Muscle layer of duodenum (tissue), 2 donors: Measurements from ENCODE around the gene ENO1.
"Not testable (repeated sequence)": the region's sequence is repeated elsewhere in the genome, so short reads cannot be mapped to it uniquely, and the experiment has no call there.

Experiments used
- H3K27ac ChIP-seq: one replicate; pipeline ENCODE4 v1.7.0; 2013; ENCODE audit warnings: mild to moderate bottlenecking, low read length
- H3K27me3 ChIP-seq: one replicate; pipeline ENCODE4 v1.7.0; 2013; ENCODE audit warnings: low read depth, mild to moderate bottlenecking, control low read depth, low read length
- H3K36me3 ChIP-seq, 2 donors: one replicate each; pipeline ENCODE4 v1.7.0; 2013; ENCODE audit warnings: low read length in 2 of 2, control low read depth in 1 of 2, mild to moderate bottlenecking in 1 of 2; ENCODE audit not compliant: insufficient read depth in 2 of 2, control insufficient read depth in 1 of 2
- H3K4me1 ChIP-seq, 2 donors: one replicate each; pipeline ENCODE4 v1.7.0; 2013; ENCODE audit warnings: low read length in 2 of 2, mild to moderate bottlenecking in 2 of 2, control low read depth in 1 of 2, moderate library complexity in 1 of 2; ENCODE audit not compliant: insufficient read depth in 2 of 2, control insufficient read depth in 1 of 2
- H3K4me3 ChIP-seq, 2 donors: one replicate each; pipeline ENCODE4 v1.7.0; 2013; ENCODE audit warnings: low read length in 2 of 2, low read depth in 1 of 2, mild to moderate bottlenecking in 1 of 2
- H3K9me3 ChIP-seq, 2 donors: one replicate each; pipeline ENCODE4 v1.7.0; 2013; ENCODE audit warnings: low read length in 2 of 2, control low read depth in 1 of 2, mild to moderate bottlenecking in 1 of 2; ENCODE audit not compliant: control insufficient read depth in 1 of 2
- donor health status: healthy.

Gene ENO1

GRCh38 chr1:8910331-8910730 lies 31.8 kb upstream of the ENO1 start:
- no peak overlapping the region for H3K27ac ChIP-seq
- H3K4me3 ChIP-seq, result no peak overlapping the region
- H3K4me1 ChIP-seq, result no peaks in the 10 kb centered on the region

GRCh38 chr1:8908388-8909151 lies 30.1 kb upstream of the ENO1 start:
- no peak overlapping the region for H3K27ac ChIP-seq
- no peak overlapping the region for H3K4me3 ChIP-seq
- no peaks in the 10 kb centered on the region for H3K36me3 ChIP-seq
- H3K9me3 ChIP-seq, result no peaks in the 10 kb centered on the region
- H3K4me1 ChIP-seq, result peaks cover 0 to 4% of the 10 kb centered on the region in 2 donors
- no peaks in the 10 kb centered on the region for H3K27me3 ChIP-seq

More at GRCh38 chr1:8910331-8910730, 31.8 kb upstream of the ENO1 start:
- H3K27me3 ChIP-seq, result no peaks in the 10 kb centered on the region
- H3K9me3 ChIP-seq, result no peaks in the 10 kb centered on the region
- no peaks in the 10 kb centered on the region for H3K36me3 ChIP-seq

GRCh38 chr1:8905582-8906191 lies 27.2 kb upstream of the ENO1 start:
- peaks cover 0 to 6% of the 10 kb centered on the region in 2 donors for H3K4me1 ChIP-seq
- peak overlapping the region; percentile 21 for H3K27ac ChIP-seq
- no peaks in the 10 kb centered on the region for H3K9me3 ChIP-seq
- H3K4me3 ChIP-seq, result no peak overlapping the region
- no peaks in the 10 kb centered on the region for H3K27me3 ChIP-seq
- H3K36me3 ChIP-seq, result no peaks in the 10 kb centered on the region

GRCh38 chr1:8903908-8904650 lies 25.6 kb upstream of the ENO1 start:
- Histone ChIP-seq H3K27me3 (no peaks in the 10 kb centered on the region), H3K4me1 (peaks cover 0 to 6% of the 10 kb centered on the region in 2 donors), H3K9me3 (no peaks in the 10 kb centered on the region), H3K4me3 (no peak overlapping the region), H3K36me3 (no peaks in the 10 kb centered on the region), H3K27ac (no peak overlapping the region)

GRCh38 chr1:8903410-8903809 lies 24.9 kb upstream of the ENO1 start:
- Histone ChIP-seq H3K27me3 (no peaks in the 10 kb centered on the region), H3K9me3 (no peaks in the 10 kb centered on the region), H3K36me3 (no peaks in the 10 kb centered on the region), H3K27ac (no peak overlapping the region), H3K4me1 (peaks cover 0 to 6% of the 10 kb centered on the region in 2 donors), H3K4me3 (no peak overlapping the region)

GRCh38 chr1:8902765-8903164 lies 24.3 kb upstream of the ENO1 start:
- Histone ChIP-seq H3K27me3 (no peaks in the 10 kb centered on the region), H3K9me3 (no peaks in the 10 kb centered on the region), H3K4me3 (no peak overlapping the region), H3K36me3 (no peaks in the 10 kb centered on the region), H3K4me1 (peaks cover 0 to 6% of the 10 kb centered on the region in 2 donors), H3K27ac (no peak overlapping the region)

GRCh38 chr1:8900684-8901083 lies 22.2 kb upstream of the ENO1 start:
- not testable (repeated sequence) for H3K9me3 ChIP-seq, H3K27ac ChIP-seq

GRCh38 chr1:8899046-8899445 lies 20.6 kb upstream of the ENO1 start:
- H3K4me1 ChIP-seq, result peaks cover 0 to 6% of the 10 kb centered on the region in 2 donors
- no peaks in the 10 kb centered on the region for H3K9me3 ChIP-seq
- H3K36me3 ChIP-seq, result no peaks in the 10 kb centered on the region
- H3K27me3 ChIP-seq, result no peaks in the 10 kb centered on the region
- H3K27ac ChIP-seq, result no peak overlapping the region
- H3K4me3 ChIP-seq, result no peak overlapping the region

More at GRCh38 chr1:8900684-8901083, 22.2 kb upstream of the ENO1 start:
- H3K36me3 ChIP-seq, H3K4me1 ChIP-seq, H3K4me3 ChIP-seq, H3K27me3 ChIP-seq: not testable (repeated sequence)

- not testable (repeated sequence) for H3K27me3 ChIP-seq, H3K27ac ChIP-seq, H3K4me1 ChIP-seq, H3K36me3 ChIP-seq, H3K4me3 ChIP-seq, H3K9me3 ChIP-seq
These were observed 19.9 kb upstream of the ENO1 start for GRCh38 chr1:8898418-8898817.

- not testable (repeated sequence) for H3K4me1 ChIP-seq, H3K27ac ChIP-seq
These were observed 19.0 kb upstream of the ENO1 start for GRCh38 chr1:8897505-8897904.

GRCh38 chr1:8896775-8897174 lies 18.3 kb upstream of the ENO1 start:
- not testable (repeated sequence) for H3K36me3 ChIP-seq, H3K4me1 ChIP-seq, H3K9me3 ChIP-seq, H3K4me3 ChIP-seq, H3K27me3 ChIP-seq, H3K27ac ChIP-seq

More at GRCh38 chr1:8897505-8897904, 19.0 kb upstream of the ENO1 start:
- H3K36me3 ChIP-seq, H3K4me3 ChIP-seq, H3K27me3 ChIP-seq, H3K9me3 ChIP-seq: not testable (repeated sequence)
